ENCODE data around the gene ALG8. TPM values are rescaled to one million over a fixed set of nuclear protein-coding genes. Genes with fewer than 3 reads are reported as not detected.
A peak's percentile ranks its signal among the peaks of the same experiment; 100 is the strongest.
"Not testable (repeated sequence)": the region's sequence is repeated elsewhere in the genome, so short reads cannot be mapped to it uniquely, and the experiment has no call there.

The ALG8 gene
- total RNA-seq, 1 donor from 2014 or later, result 31.5 TPM

DNA sequence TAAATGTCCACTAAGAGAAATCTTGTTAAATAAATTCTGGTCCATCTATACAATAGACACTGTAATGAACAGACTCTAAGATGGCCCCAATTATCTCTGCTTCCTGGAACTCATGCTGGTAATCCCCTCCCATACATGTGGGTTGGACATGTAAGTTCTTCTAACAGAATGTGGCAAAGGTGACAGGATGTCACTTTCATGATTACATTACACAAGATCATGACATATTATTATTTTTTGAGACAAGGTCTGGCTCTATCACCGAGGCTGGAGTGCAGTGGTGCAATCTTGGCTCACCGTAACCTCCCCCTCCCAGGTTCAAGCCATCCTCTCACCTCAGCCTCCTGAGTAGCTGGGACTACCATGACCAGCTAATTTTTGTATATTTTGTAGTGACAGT is 45.2 kb downstream of the ALG8 start:
- H3K4me1 ChIP-seq, result no peaks in the 10 kb centered on the region
- H3K4me3 ChIP-seq, result no peak overlapping the region
- ATAC-seq, result no peak
- no peak overlapping the region for H3K27ac ChIP-seq
- no peak for DNase-seq
- H3K9me3 ChIP-seq, result no peaks in the 10 kb centered on the region
- intact Hi-C loops (cut with DNase I), result no loop called here
- H3K27me3 ChIP-seq, result no peaks in the 10 kb centered on the region
- TF ChIP-seq, protein P1, sequence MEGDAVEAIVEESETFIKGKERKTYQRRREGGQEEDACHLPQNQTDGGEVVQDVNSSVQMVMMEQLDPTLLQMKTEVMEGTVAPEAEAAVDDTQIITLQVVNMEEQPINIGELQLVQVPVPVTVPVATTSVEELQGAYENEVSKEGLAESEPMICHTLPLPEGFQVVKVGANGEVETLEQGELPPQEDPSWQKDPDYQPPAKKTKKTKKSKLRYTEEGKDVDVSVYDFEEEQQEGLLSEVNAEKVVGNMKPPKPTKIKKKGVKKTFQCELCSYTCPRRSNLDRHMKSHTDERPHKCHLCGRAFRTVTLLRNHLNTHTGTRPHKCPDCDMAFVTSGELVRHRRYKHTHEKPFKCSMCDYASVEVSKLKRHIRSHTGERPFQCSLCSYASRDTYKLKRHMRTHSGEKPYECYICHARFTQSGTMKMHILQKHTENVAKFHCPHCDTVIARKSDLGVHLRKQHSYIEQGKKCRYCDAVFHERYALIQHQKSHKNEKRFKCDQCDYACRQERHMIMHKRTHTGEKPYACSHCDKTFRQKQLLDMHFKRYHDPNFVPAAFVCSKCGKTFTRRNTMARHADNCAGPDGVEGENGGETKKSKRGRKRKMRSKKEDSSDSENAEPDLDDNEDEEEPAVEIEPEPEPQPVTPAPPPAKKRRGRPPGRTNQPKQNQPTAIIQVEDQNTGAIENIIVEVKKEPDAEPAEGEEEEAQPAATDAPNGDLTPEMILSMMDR (IDR thresholded peaks at IDR 0.05), result no peak
- peaks cover 3% of the 10 kb centered on the region for H3K36me3 ChIP-seq

DNA sequence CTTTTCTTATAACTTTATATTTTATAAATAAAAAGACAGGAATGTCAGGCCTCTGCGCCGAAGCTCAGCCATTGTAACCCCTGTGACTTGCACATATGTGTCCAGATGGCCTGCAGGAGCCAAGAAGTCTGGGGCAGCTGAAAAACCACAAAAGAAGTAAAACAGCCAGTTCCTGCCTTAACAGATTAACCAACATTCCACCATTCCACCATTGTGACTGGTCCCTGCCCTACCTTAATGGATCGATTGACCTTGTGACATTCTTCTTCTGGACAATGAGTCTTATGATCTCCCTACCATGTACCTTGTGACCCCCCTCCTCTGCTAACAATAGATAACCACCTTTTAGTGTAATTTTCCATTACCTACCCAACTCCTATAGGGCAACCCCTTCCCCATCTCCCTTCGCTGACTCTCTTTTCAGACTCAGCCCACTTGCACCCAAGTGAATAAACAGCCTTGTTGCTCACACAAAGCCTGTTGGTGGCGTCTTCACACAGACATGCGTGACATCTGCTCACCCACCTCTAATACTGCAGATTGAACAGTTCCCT is 52.8 kb downstream of the ALG8 start:
- H3K27me3 ChIP-seq; H3K9me3 ChIP-seq; DNase-seq; intact Hi-C loops (cut with DNase I); H3K36me3 ChIP-seq; H3K4me3 ChIP-seq; H3K4me1 ChIP-seq; ATAC-seq; H3K27ac ChIP-seq: not testable (repeated sequence)

DNA sequence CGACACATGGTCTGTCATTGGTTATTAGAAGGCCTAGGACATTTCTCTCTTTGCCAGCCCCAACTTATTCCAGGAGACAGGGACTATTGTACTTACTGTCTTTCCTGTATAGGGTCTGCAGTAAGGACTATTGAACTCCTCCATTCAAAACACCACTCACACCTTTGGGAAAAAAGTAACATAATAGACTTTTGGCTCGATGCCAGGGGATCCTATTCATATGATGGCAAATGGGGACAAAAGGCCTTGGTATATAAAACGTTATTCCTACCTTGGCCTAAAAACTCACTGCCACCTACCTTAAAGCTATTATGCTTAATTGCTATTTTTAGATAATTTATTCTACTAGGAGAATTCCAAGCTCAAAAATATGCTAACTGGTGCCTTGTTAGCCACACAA is 53.5 kb downstream of the ALG8 start:
- Histone ChIP-seq H3K36me3 (no peaks in the 10 kb centered on the region), H3K4me1 (no peaks in the 10 kb centered on the region), H3K27me3 (no peaks in the 10 kb centered on the region), H3K9me3 (no peaks in the 10 kb centered on the region), H3K27ac (no peak overlapping the region), H3K4me3 (no peak overlapping the region)
- ATAC-seq, result no peak
- DNase-seq, result no peak
- TF ChIP-seq, protein P1 (IDR thresholded peaks at IDR 0.05), result no peak
- intact Hi-C loops (cut with DNase I), result no loop called here

DNA sequence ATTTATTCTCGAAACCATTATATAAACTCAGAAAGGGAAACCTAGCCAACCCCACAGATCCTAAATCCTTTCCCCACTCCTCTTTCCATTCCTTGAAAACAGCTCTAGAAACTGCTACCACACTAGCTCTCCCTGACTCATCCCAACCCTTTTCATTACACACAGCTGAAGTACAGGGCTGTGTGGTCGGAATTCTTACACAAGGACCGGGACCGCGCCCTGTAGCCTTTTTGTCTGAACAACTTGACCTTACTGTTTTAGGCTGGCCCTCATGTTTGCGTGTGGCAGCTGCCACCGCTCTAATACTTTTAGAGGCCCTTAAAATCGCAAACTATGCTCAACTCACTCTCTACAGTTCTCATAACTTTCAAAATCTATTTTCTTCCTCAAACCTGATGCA is 54.9 kb downstream of the ALG8 start:
- peak overlapping the region; percentile 63 for H3K27ac ChIP-seq
- intact Hi-C loops (cut with DNase I), result not testable (repeated sequence)

DNA sequence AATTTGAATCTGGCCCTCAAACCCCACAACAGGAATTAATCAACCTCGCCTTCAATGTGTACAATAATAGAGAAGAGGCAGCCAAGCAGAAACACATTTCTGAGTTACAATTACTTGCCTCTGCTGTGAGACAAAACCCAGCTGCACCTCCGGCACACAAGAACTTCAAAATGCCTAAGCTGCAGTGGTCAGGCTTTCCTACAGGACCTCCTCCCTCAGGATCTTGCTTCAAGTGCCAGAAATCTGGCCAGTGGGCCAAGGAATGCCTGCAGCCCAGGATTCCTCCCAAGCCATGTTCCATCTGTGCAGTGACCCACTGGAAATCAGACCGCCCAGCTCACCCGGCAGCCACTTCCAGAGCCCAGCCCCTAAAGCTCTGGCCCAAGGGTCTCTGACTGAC is 56.4 kb downstream of the ALG8 start:
- TF ChIP-seq, protein P1 (IDR thresholded peaks at IDR 0.05), result no peak
- peak overlapping the region; percentile 63 for H3K27ac ChIP-seq
- H3K36me3 ChIP-seq, result no peaks in the 10 kb centered on the region
- intact Hi-C loops (cut with DNase I), result no loop called here
- ATAC-seq, result no peak
- H3K4me3 ChIP-seq, result no peak overlapping the region
- no peaks in the 10 kb centered on the region for H3K27me3 ChIP-seq
- no peaks in the 10 kb centered on the region for H3K9me3 ChIP-seq
- peaks cover 8% of the 10 kb centered on the region for H3K4me1 ChIP-seq
- no peak for DNase-seq

More for the DNA sequence above, 54.9 kb downstream of the ALG8 start:
- not testable (repeated sequence) for H3K9me3 ChIP-seq, H3K4me3 ChIP-seq, ATAC-seq, H3K4me1 ChIP-seq, H3K27me3 ChIP-seq, H3K36me3 ChIP-seq
- DNase-seq, result peak; percentile 70

DNA sequence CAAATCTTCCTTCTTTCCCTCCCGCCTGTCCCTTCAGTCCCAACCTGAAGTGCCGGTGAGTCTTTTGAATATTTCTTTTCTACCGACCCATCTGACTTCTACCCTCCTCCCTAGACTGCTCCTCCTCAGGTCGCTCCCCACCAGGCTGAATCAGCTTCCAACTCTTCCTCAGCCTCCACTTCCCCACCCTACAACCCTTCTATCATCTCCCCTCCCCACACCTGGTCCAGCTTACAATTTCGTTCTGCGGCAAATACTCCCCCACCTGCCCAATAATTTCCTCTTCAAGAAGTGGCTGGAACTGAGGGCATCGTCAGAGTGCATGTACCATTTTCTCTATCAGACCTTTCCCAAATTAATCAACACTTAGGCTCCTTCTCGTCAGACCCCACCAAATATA is 57.3 kb downstream of the ALG8 start:
- intact Hi-C loops (cut with DNase I), result no loop called here
- TF ChIP-seq, protein P1 (IDR thresholded peaks at IDR 0.05), result no peak
- H3K4me1 ChIP-seq, result peaks cover 17% of the 10 kb centered on the region
- peak overlapping the region; percentile 52 for H3K27ac ChIP-seq
- DNase-seq (no peak), ATAC-seq (no peak)
- H3K4me3 ChIP-seq, result peak overlapping the region; percentile 4
- no peaks in the 10 kb centered on the region for H3K9me3 ChIP-seq
- H3K36me3 ChIP-seq, result no peaks in the 10 kb centered on the region
- no peaks in the 10 kb centered on the region for H3K27me3 ChIP-seq

DNA sequence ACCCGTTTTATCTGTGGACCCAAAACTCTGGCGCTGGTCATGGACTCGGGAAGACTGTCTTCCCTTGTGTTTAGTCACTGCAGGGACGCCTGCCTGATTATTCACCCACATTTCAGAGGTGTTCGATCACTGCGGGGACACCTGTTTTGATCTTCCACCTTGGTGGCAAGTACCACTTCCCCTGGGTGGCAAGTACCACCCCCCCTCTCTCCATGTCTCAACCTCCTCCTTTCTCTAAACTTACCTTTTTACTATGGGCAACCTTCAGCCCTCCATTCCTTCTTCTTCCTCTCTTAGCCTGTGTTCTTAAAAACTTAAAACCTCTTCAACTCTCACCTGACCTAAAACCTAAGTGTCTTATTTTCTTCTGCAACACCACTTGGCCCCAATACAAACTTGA is 57.8 kb downstream of the ALG8 start:
- H3K36me3 ChIP-seq, result no peaks in the 10 kb centered on the region
- TF ChIP-seq, protein P1 (IDR thresholded peaks at IDR 0.05), result no peak
- H3K9me3 ChIP-seq, result no peaks in the 10 kb centered on the region
- intact Hi-C loops (cut with DNase I), result no loop called here
- peak overlapping the region; percentile 4 for H3K4me3 ChIP-seq
- no peak for DNase-seq
- peak overlapping the region; percentile 52 for H3K27ac ChIP-seq
- H3K4me1 ChIP-seq, result peaks cover 23% of the 10 kb centered on the region
- ATAC-seq, result no peak
- no peaks in the 10 kb centered on the region for H3K27me3 ChIP-seq
